ENCODE data around the gene MAPKAPK2. TPM values are rescaled to one million over a fixed set of nuclear protein-coding genes. Genes with fewer than 3 reads are reported as not detected.

MAPKAPK2 gene
- polyA plus RNA-seq, 1 donor: 71.1 TPM

- DNase-seq: no peak
Measured at GRCh38 chr1:206681359-206681758, 3.3 kb upstream of the MAPKAPK2 start.

- no peak for DNase-seq
Measured at GRCh38 chr1:206682111-206682510, 2.6 kb upstream of the MAPKAPK2 start.

GRCh38 chr1:206683313-206683712, 1.4 kb upstream of the MAPKAPK2 start:
- DNase-seq: no peak

- no peak for DNase-seq
Measured at GRCh38 chr1:206684003-206684402, 702 bp upstream of the MAPKAPK2 start.

GRCh38 chr1:206685334-206685768, 646 bp downstream of the MAPKAPK2 start:
- DNase-seq: no peak

- DNase-seq: peak; percentile 46
Measured at GRCh38 chr1:206685769-206686477, 1.2 kb downstream of the MAPKAPK2 start.

GRCh38 chr1:206686478-206687249, 2.0 kb downstream of the MAPKAPK2 start:
- DNase-seq: no peak

- DNase-seq: no peak
Measured at GRCh38 chr1:206687251-206687914, 2.7 kb downstream of the MAPKAPK2 start.

GRCh38 chr1:206687915-206688442, 3.3 kb downstream of the MAPKAPK2 start:
- DNase-seq: no peak

GRCh38 chr1:206690516-206690915, 5.8 kb downstream of the MAPKAPK2 start:
- DNase-seq: no peak

GRCh38 chr1:206691604-206692003, 6.9 kb downstream of the MAPKAPK2 start:
- DNase-seq: no peak

GRCh38 chr1:206693029-206693428, 8.3 kb downstream of the MAPKAPK2 start:
- DNase-seq: no peak

GRCh38 chr1:206693592-206693991, 8.9 kb downstream of the MAPKAPK2 start:
- no peak for DNase-seq

GRCh38 chr1:206694171-206695124, 9.7 kb downstream of the MAPKAPK2 start:
- DNase-seq: no peak

- DNase-seq: no peak
Measured at GRCh38 chr1:206695733-206696132, 11.0 kb downstream of the MAPKAPK2 start.

GRCh38 chr1:206696812-206697585, 12.3 kb downstream of the MAPKAPK2 start:
- DNase-seq: no peak

GRCh38 chr1:206698011-206698410, 13.3 kb downstream of the MAPKAPK2 start:
- DNase-seq: no peak

- no peak for DNase-seq
Measured at GRCh38 chr1:206699000-206699586, 14.4 kb downstream of the MAPKAPK2 start.

- DNase-seq: no peak
Measured at GRCh38 chr1:206699626-206700025, 14.9 kb downstream of the MAPKAPK2 start.

GRCh38 chr1:206700445-206701036, 15.8 kb downstream of the MAPKAPK2 start:
- DNase-seq: no peak

Measured in left kidney (tissue), 2 donors.